ENCODE measurements around the gene GRIN1. TPM values are rescaled to one million over a fixed set of nuclear protein-coding genes. Genes with fewer than 3 reads are reported as not detected.
A peak's percentile ranks its signal among the peaks of the same experiment; 100 is the strongest.

The GRIN1 gene
- total RNA-seq, 1 experiment from 2014 or later: 2.9 TPM

GRCh38 chr9:137172901-137173795 is 34.2 kb downstream of the GRIN1 start:
- no peak overlapping the region for H3K4ac ChIP-seq (ENCODE audit: low read depth, low read length)
- Mint-ChIP-seq H3K27me3 (ENCODE audit: low read depth) (peaks cover 71% of the 10 kb centered on the region), H3K36me3 (ENCODE audit: insufficient read depth in 1 of 3, low read depth in 3 of 3) (peaks cover 0 to 6% (median 0%) of the 10 kb centered on the region in 3 experiments; a peak in 2 of 7 replicates), H3K27ac (peak overlapping the region in 1 of 3 experiments; percentile 48; a peak in 1 of 7 replicates), H3K4me1 (peaks cover 3 to 14% of the 10 kb centered on the region in 2 experiments), H3K4me3 (peak overlapping the region in 1 of 2 experiments; percentile 26; a peak in 1 of 5 replicates), H3K9me3 (no peaks in the 10 kb centered on the region)
- no peak overlapping the region for H2BK120ac ChIP-seq (ENCODE audit: low read depth, low read length, poor library complexity, severe bottlenecking)
- H3K79me1 ChIP-seq (ENCODE audit: insufficient read depth, low read depth, low read length, poor library complexity, severe bottlenecking): no peaks in the 10 kb centered on the region
- no peaks in the 10 kb centered on the region for H3K4me1 ChIP-seq (ENCODE audit: insufficient read depth, low read length)
- H4K91ac ChIP-seq (ENCODE audit: insufficient read length, low read depth, low read length): no peak overlapping the region
- no peak overlapping the region for H2BK12ac ChIP-seq (ENCODE audit: insufficient read length, low read depth, low read length)
- no peak overlapping the region for H2BK5ac ChIP-seq (ENCODE audit: insufficient read length, low read length)
- no peak overlapping the region for H4K8ac ChIP-seq (replicated peaks; ENCODE audit: insufficient read length, low read depth, low read length)
- H3K23me2 ChIP-seq (ENCODE audit: insufficient read length, low read depth, low read length, poor library complexity, severe bottlenecking): peaks cover 4% of the 10 kb centered on the region
- no peak overlapping the region for H3K14ac ChIP-seq (ENCODE audit: insufficient read depth, low read length)
- no peak overlapping the region for H2BK20ac ChIP-seq (ENCODE audit: low read depth, low read length, poor library complexity, severe bottlenecking)
- no peaks in the 10 kb centered on the region for H4K20me1 ChIP-seq (ENCODE audit: control insufficient read depth, insufficient read depth, insufficient read length)
- H2AK5ac ChIP-seq (ENCODE audit: insufficient read length, low read length): no peak overlapping the region
- H3K56ac ChIP-seq (ENCODE audit: insufficient read length, low read depth, low read length): no peak overlapping the region
- H3K4me2 ChIP-seq (ENCODE audit: insufficient read depth, insufficient read length, low read length): no peak overlapping the region
- H3K79me2 ChIP-seq (ENCODE audit: insufficient read depth, low read length): no peaks in the 10 kb centered on the region
- DNase-seq: no peak
- peaks cover 13% of the 10 kb centered on the region; the same call in 1 of the 2 replicates for H3K27me3 ChIP-seq (ENCODE audit: insufficient read depth, low read length)
- no peak overlapping the region for H2AFZ ChIP-seq (ENCODE audit: low read length)
- no peak overlapping the region for H2BK15ac ChIP-seq (ENCODE audit: low read depth, low read length)
- H3K23ac ChIP-seq (ENCODE audit: insufficient read length, low read depth, low read length): no peak overlapping the region
- H3T11ph ChIP-seq (ENCODE audit: low read length): no peak overlapping the region
- H3K9me3 ChIP-seq (ENCODE audit: control insufficient read depth, low read depth, low read length): no peaks in the 10 kb centered on the region
- no CpG with 5 or more reads among the region's 21 CpGs for WGBS (ENCODE audit: extremely low coverage, insufficient read length, low lambda C conversion rate)
- H3K9ac ChIP-seq (ENCODE audit: extremely low read depth, insufficient read length, low read length): no peak overlapping the region
- no peak overlapping the region for H3K18ac ChIP-seq (ENCODE audit: insufficient read length, low read depth, low read length)
- H3K27ac ChIP-seq (ENCODE audit: insufficient read length, low read depth, low read length): no peak overlapping the region
- no peak overlapping the region for H4K5ac ChIP-seq (ENCODE audit: insufficient read length, low read depth, low read length)
- TF ChIP-seq, protein P1, sequence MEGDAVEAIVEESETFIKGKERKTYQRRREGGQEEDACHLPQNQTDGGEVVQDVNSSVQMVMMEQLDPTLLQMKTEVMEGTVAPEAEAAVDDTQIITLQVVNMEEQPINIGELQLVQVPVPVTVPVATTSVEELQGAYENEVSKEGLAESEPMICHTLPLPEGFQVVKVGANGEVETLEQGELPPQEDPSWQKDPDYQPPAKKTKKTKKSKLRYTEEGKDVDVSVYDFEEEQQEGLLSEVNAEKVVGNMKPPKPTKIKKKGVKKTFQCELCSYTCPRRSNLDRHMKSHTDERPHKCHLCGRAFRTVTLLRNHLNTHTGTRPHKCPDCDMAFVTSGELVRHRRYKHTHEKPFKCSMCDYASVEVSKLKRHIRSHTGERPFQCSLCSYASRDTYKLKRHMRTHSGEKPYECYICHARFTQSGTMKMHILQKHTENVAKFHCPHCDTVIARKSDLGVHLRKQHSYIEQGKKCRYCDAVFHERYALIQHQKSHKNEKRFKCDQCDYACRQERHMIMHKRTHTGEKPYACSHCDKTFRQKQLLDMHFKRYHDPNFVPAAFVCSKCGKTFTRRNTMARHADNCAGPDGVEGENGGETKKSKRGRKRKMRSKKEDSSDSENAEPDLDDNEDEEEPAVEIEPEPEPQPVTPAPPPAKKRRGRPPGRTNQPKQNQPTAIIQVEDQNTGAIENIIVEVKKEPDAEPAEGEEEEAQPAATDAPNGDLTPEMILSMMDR (conservative IDR thresholded peaks at IDR 0.05): no peak

All from H9 (cell line).